HEK293 (cell line): ENCODE measurements around the gene PTPRK.

Experiments
- PATZ1 ChIP-seq: fragments of 450-650 bp; formaldehyde crosslinking; IDR thresholded peaks from 2 replicates; pipeline ENCODE4 v1.5.1; 2016; ENCODE audit warnings: missing biosample characterization, missing genetic modification characterization
- ZNF112 ChIP-seq: fragments of 450-650 bp; formaldehyde crosslinking; IDR thresholded peaks from 2 replicates; pipeline ENCODE4 v1.5.0; 2017; ENCODE audit warnings: missing biosample characterization, missing genetic modification characterization

DNA sequence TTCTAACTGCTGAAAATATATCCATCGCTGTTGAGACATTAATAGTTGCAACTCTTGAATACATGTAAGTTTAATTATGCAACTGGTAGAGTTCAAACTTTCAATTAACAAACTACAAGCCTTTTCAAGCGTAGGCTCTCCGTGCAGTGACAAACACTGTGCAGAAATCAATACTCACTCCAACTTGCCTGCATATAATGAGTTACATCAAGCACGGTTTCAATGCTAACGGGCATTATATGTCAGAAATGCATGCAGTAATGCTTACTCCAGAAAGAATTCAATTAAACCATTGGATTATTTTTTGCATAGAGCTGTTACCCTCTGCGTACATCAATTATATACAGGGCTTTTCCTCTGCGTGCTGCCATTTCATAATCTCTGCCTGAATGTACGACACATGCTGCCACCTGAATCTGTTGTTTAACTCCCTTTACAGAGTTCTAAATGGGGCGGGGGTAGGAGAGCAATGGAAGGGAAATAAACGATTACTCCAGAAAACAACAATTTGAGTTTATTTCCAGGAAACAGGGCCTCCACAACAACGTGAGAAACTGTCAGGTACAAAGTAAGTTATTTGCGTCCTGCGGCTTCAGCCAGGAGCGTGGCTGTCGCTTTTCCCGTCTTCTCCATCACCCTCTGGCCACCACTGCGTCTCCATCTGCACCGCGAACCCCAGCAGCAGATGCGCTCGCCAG, 1.8 kb downstream of the PTPRK start:
- TF ChIP-seq PATZ1 (no peak), ZNF112 (no peak)
